GM10847 (cell line): ENCODE results near the gene ADPRHL1.

Experiments
- POLR2A ChIP-seq: IDR thresholded peaks from 2 replicates; pipeline ENCODE4 v1.6.1; 2011; ENCODE audit not compliant: insufficient read length; ENCODE audit errors: extremely low read depth

Gene ADPRHL1

DNA sequence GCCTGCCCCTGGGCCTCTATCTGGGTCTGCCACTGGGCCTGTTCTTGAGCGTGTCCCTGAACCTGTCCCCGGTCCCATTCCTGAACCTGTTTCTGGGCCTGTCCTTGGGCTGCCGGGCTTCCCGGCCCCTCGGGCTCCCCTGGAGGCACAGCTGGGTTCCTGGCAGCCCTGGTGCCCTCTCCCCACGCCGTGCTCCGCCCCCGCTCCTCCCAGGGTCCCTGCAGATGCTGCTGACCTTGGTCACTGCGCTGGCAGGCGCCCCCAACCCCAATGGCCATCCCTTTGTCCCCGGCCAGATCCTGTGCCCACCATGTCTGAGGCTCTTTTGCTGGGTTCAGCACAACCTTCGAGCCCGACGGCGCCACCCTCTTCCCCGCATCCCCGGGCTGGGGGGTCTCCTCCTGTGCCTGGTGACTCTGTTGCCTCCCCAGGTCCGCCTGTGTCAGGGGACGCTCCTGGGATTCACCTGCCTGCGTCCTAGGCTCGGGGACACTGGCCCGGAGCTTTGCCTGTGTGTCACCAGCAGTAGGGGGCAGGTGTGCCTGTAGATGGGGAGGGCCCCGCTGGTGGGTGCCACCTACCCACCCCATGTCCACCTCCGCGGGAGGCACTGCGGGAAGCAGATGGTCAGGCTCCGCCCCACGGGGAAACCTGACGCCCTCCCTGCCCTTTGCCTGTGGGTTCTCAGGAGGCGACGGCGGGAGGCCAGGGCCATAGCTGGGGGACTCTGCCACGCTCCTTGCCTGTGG lies 48.4 kb downstream of the ADPRHL1 start:
- no peak for TF ChIP-seq POLR2A

DNA sequence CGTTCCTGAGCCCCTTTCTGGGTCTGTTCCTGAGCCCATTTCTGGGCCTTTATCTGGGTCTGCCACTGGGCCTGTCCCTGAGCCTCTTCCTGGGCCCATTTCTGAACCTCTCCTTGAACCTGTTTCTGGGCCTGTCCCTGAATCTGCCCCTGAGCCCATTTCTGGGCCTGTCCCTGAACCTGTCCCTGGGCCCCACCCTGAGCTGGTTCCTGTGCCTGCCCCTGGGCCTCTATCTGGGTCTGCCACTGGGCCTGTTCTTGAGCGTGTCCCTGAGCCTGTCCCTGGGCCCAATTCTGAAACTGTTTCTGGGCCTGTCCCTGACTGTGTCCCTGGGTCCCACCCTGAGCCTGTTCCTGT lies 48.9 kb downstream of the ADPRHL1 start:
- TF ChIP-seq POLR2A: no peak

DNA sequence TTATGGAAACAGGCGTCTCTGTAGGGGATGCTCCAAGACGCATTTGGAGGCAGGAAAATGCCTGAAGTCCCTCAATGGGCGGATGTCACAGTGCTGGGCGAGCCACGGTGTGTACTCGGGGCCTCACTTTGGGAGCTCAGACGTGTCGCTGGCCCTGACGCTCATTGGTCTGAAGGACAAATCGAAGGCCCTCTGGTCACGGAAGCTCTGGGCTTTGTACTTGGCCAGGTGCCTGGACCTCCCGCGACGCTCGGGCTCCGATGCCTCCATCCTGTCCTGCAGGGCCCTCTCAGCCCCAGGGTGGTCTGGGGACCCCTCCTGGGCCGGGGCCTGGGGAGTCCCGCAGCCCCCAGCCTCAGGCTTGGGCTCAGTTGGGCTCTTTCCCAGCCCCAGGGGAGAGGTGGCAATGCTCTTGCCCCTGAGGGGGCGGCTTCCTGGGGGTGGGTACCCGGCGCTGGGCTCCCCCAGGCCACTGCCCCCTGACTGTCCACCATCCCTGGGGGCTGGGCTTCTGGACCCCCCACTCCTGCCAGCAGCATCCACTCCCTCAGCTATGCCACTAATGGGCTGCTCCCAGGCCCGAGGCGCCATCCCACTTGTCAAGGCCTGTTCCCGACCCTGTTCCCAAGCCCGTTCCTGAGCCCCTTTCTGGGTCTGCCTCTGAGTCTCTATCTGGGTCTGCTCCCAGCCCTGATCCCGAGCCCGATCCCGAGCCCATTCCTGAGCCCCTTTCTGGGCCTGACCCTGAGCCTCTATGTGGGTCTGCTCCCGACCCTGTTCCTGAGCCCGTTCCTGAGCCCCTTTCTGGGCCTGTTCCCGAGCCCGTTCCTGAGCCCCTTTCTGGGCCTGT lies 49.8 kb downstream of the ADPRHL1 start:
- no peak for TF ChIP-seq POLR2A

DNA sequence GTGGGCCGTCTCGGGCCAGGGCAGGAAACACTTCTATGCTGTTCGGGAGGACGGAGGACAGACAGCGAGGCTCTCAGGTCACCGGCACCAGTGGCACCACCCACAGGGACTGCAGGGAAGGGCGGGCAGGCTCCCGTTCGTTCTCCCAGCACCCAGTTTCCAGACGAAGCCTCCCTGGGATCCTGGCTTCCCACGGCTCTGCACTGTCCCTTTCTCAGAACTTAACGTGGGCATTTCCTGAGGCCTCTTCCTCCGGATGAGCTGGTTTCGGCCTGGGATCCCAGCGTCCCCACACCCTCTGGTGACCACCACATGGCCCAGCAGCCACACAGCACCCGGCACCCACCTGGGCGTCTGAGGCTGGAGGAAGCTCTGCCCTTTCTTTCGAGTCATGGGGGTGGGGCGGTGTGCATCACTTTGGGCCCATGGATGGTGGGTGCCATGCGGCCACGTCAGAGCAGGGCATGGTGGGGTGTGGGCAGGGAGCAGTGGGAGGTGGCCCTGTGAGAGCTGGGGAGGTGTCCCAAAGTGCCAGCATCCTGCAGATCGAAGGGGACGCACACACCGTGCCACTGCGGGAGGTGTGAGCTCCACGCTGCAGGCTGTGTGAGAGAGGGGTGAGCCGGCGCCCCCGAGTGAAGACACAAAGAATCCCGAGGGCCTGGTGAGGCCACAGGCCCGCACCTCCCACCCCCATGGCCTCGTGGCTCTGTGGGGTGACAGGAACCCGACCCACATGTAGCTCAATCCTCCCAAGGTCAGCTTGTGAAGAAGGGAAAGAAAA lies 50.6 kb downstream of the ADPRHL1 start:
- no peak for TF ChIP-seq POLR2A

DNA sequence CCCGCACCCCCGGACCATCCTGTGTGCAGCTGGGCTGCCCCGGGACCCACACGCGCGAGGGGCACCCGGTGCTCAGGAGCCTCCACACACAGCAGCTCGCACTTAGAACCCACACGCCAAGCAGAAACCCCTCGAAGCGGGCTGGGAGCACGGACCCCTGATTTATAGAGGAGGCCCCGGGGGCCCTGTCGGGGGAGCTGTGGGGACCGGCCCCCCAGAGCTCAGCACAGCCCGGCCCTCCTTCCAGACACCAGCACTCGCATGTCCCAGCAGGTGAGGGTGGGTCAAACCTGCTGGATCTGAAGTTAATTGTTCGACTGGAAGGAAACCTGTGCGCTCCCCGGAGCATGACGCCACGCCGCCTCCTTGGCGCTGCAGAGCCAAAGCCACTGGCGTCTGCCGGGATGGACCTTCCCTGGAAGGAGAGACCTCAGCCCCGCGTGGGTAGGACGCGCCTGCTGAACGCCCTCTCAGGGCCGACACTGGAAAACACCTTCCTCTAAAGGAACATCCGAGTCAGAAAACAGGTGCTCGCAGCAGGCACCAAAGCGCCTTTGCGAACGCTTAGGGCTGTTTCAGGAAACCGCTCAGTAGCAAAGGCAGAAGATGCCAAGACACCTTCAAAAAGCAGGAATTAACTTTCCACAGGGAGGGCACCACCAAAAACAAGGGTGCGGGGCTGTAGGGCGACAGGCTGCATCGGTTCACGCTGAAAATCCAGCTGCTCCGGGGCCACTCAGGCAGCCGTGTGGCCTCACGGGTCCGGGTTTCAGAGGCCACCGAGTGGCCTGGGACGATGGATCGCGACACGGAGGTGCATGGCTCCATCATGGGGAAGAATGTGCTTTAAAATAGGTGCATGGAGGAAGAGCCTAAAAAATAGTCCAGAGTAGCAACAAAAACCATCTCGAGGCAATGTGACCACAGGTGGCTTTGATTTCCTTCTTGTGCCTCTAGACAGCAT lies 51.6 kb downstream of the ADPRHL1 start:
- no peak for TF ChIP-seq POLR2A

DNA sequence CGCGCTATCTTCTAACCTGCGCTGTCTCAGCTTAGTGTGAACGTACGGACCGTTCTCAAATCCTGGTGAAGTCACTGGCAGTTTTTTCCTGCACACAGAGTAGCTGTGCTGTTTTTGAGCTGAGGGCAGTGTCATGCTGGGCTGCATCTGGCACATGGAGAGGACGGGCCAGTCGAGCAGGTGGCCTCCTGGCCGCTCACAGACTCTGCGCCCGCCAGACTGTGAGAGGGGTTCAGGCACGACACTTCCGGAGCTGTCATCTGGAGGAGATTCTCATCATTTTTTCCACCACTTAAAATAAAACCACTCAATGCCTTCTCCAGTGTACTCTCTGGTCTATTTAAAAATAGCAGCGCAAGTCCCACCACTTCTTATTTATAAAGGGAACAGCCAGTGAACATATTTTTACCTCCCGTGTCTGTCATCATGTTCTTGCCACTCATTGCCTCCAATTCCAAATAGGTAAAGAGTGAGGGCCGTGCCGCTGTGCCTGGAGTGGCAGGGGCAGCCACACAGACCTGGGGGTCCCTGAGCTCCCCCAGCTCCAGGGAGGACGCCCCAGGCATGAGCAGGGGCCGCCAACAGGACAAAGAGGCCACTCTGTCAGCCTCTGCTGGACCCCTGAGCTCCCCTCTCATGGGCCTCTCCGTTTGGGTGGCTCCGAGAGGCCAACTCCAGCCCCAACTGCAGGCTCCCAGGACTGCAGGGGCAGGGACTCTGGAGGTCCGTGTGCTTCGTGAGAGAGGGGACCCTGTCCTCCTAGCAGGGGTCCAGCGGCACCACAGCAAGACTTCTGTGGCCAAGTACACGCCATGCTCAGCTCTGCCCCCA lies 52.5 kb downstream of the ADPRHL1 start:
- TF ChIP-seq POLR2A: no peak

DNA sequence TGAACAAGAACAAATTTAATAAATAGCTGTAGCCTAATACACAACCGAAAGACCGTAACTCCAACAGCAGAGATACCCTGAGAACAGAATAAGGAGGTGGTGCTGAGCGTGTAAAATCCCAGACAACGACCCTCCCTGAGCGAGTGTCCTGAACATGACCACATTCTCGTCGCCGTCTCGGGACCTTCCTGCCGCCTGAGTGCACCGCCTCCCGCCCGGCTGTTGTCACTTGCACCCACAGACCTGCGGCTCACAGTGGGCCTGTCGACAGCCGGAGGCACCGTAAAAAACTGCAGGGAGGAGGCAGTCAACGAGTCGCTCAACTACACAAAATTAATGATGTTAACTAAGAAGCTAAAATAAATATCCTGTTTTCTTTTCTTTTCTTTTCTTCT lies 53.5 kb downstream of the ADPRHL1 start:
- no peak for TF ChIP-seq POLR2A

DNA sequence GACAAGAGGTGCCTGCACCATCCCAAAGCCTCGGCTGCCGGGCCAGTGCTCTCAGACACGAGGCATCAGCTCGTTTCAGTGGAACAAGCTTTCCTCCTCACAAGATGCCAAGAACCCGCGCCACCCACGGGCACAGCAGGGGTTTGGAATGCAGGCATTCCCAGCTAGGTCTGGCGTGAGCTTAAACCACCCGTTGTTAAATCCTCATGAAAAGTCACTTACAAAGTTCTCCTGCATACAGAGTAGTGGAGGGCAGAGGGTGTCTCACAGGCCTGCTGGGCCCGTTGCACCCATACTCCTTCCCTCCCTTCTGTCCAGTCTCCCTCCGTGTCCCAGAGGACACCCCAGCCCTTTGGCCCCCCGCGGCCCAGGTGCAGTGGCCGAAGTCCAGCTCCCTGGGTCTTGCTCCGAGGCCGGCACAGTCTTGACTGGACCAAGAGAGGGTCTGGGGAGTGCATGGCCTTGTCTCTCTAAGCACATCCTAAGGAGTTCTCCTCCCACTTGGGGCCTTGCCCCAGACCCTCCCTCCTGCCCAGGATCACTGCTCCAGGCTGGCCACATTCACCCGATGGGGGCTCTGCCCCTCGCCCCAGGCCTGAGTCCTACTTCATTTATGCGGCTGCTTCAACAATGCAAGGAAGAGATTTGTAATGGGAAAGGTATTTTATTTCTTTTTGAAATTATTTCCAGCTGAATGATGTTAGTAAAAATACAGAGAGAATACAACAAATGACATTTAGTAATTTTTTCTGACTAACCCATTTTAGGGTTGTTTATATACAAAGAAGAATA lies 54.1 kb downstream of the ADPRHL1 start:
- no peak for TF ChIP-seq POLR2A

DNA sequence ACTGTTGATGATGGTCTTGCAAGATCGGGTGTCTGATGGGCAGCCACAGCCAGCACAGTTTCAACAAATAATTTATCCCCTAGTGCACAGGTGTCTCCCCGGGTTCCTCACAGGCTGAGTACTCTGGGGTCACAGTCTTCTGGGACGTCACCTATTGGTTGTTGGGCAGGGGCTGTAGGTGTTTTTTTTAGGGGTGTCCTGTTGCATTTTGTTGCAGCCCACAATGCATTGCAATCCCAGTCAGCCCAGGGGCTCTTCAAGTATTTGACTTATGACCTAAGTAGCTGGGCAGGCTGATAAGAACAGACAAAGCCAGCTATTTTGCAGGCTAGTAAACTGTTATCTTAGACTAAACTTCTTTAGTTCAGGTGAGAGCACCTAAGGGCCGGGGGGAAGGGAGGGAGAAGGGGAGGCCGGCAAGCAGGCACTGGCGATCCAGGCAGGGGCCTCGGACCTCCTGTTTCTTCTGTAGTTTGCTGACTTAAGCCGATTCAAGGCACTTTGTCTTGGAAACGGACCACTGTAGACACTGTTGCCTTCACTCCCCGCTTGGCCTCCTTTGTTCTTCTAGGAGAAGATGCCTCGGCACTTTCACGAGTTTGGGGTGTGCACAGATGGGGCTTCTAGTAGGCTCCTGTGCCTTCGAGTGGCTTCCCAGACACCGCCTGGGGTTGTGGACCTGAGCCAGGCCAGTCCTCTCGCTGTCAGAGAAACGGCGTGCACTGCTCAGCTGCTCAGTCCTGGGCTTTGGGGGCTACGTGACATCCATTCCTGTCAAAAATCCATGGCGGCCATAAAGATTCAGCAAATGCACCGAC lies 55.5 kb downstream of the ADPRHL1 start:
- no peak for TF ChIP-seq POLR2A

DNA sequence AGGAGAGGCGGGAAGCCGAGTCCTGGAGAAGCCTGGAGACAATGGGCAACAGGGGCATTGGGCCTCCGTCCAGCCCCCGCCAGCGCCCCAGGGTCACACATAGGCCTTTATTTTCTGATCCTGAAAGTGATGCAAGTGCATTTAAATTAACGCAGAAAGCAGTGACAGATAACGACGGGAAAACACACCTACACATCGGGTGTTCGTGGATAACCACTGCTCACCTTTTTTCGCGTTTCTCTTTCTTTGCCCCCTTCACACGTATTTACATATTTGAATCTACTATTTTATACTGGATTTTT lies 59.0 kb downstream of the ADPRHL1 start:
- no peak for TF ChIP-seq POLR2A

DNA sequence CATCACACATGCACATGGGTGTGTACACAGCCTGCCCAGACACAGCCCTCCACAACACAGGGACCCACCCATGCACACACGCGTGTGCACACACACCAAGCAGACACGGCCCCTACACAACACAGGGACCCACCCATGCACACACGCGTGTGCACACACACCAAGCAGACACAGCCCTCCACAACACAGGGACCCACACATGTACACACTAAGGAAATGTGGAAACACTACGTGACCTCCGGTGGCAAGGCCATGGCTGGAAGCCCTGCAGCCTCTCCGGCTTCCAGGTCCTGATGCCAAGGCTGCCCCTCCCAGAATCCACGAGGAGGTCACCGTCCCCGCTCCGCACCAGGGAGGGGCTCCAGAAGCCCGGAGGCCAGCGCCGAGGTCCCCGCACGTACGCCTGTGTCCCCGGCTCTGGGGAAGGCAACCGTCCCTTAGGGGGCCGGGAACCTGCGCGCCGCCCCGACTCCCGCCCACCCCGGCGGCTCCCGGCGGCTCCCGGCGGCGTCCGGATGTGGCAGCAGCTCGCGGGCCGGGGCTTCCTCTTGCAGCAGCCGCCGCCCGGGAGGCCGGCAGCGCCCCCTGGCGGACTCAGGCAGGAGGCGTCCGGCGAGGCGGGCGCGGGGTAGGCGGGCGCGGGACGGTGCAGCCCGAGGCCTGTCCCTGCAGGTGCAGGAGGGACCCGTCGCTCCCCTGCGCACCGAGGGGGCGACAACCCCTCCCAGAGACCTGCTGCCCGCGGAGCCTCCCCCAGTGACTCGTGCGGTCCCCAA lies 59.5 kb downstream of the ADPRHL1 start:
- TF ChIP-seq POLR2A: no peak

DNA sequence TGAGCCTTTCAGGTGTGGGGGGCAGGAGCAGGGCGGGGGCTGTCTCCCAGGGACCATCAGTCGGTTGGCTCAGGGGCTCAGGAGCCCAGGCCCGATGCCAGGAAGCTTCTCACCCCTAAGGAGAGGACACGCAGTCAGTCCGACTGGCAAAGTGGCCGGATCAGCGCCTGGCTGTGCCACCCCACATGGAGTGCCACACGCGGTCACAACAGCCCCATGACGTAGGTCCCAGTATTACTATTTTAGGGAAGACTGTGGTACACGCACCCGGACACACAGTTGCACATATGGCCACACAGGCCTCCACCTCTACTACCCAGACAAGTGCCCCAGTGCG lies 60.1 kb downstream of the ADPRHL1 start:
- TF ChIP-seq POLR2A: no peak
